Measurements from ENCODE around the gene UBALD2.

DNA sequence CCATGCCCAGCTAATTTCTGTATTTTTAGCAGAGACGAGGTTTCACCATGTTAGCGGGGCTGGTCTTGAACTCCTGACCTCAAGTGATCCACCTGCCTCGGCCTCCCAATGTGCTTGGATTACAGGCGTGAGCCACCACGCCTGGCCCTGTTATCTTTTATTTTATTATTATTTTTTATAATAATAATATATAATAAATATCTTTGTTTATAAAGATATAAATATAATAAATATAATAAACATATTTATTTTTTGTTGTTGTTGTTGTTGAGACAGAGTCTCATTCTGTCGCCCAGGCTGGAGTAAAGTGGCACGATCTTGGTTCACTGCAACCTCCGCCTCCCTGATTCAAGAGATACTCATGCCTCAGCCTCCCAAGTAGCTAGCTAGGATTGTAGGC, 17.8 kb upstream of the UBALD2 start:
- TF ChIP-seq, protein P1, sequence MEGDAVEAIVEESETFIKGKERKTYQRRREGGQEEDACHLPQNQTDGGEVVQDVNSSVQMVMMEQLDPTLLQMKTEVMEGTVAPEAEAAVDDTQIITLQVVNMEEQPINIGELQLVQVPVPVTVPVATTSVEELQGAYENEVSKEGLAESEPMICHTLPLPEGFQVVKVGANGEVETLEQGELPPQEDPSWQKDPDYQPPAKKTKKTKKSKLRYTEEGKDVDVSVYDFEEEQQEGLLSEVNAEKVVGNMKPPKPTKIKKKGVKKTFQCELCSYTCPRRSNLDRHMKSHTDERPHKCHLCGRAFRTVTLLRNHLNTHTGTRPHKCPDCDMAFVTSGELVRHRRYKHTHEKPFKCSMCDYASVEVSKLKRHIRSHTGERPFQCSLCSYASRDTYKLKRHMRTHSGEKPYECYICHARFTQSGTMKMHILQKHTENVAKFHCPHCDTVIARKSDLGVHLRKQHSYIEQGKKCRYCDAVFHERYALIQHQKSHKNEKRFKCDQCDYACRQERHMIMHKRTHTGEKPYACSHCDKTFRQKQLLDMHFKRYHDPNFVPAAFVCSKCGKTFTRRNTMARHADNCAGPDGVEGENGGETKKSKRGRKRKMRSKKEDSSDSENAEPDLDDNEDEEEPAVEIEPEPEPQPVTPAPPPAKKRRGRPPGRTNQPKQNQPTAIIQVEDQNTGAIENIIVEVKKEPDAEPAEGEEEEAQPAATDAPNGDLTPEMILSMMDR (conservative IDR thresholded peaks at IDR 0.05; ENCODE audit: low read length), result no peak
- no peak for TF ChIP-seq EZH2phosphoT487 (IDR thresholded peaks at IDR 0.05; ENCODE audit: borderline replicate concordance, low read depth, low read length)
